CD4-positive, CD25-positive, alpha-beta regulatory T cell (primary cell): ENCODE measurements around the gene CNTNAP2. TPM values are rescaled to one million over a fixed set of nuclear protein-coding genes. Genes with fewer than 3 reads are reported as not detected.

Experiments
- ATAC-seq, 2 donors: fragments of 150-1000 bp; cut with Tn5 transposase; one replicate each; pipeline ENCODE4 v1.10.0; 2021; ENCODE audit warnings: low read depth in 2 of 2, moderate number of reproducible peaks in 2 of 2, moderate library complexity in 1 of 2
- DNase-seq, 3 donors: peaks; one replicate each; pipeline versions ENCODE4 v3.0.0 to v3.0.0-alpha.2; 2012 to 2022; ENCODE audit warnings: mixed read lengths in 1 of 3
- H3K27ac ChIP-seq: one replicate; pipeline ENCODE4 v1.7.0; 2013; ENCODE audit warnings: mild to moderate bottlenecking, low read length; ENCODE audit not compliant: insufficient read depth, poor library complexity, severe bottlenecking
- H3K27me3 ChIP-seq: one replicate; pipeline ENCODE4 v1.7.0; 2013; ENCODE audit warnings: low read length; ENCODE audit not compliant: control insufficient read depth, insufficient read depth
- H3K36me3 ChIP-seq: one replicate; pipeline ENCODE4 v1.7.0; 2013; ENCODE audit warnings: mild to moderate bottlenecking, low read length, moderate library complexity; ENCODE audit not compliant: control insufficient read depth, insufficient read depth
- H3K4me1 ChIP-seq: 2 replicates; pipeline ENCODE4 v1.7.0; 2013; ENCODE audit warnings: mild to moderate bottlenecking, low read length; ENCODE audit not compliant: insufficient read depth, control insufficient read depth, poor library complexity, severe bottlenecking
- H3K4me3 ChIP-seq: one replicate; pipeline ENCODE4 v1.7.0; 2013; ENCODE audit warnings: low read depth, mild to moderate bottlenecking, low read length, moderate library complexity
- H3K9me3 ChIP-seq, 2 experiments: 1 replicate in 1 of 2; 2 replicates in 1 of 2; pipeline ENCODE4 v1.7.0; 2013; ENCODE audit warnings: low read length in 2 of 2, mild to moderate bottlenecking in 1 of 2, moderate library complexity in 1 of 2; ENCODE audit not compliant: control insufficient read depth in 2 of 2
- H3K27ac Mint-ChIP-seq, 3 donors: one replicate each; pipeline ENCODE4 v1.8.0; 2020 to 2022; ENCODE audit warnings: mild to moderate bottlenecking in 3 of 3, mixed read lengths in 3 of 3, moderate library complexity in 2 of 3
- H3K27me3 Mint-ChIP-seq: one replicate; pipeline ENCODE4 v1.8.0; 2022; ENCODE audit warnings: mild to moderate bottlenecking, mixed read lengths
- H3K36me3 Mint-ChIP-seq: one replicate; pipeline ENCODE4 v1.8.0; 2020; ENCODE audit warnings: mixed read lengths
- H3K4me1 Mint-ChIP-seq, 4 donors: one replicate each; pipeline ENCODE4 v1.8.0; 2020 to 2022; ENCODE audit warnings: mixed read lengths in 4 of 4, mild to moderate bottlenecking in 1 of 4
- H3K4me3 Mint-ChIP-seq, 4 donors: one replicate each; pipeline ENCODE4 v1.8.0; 2020 to 2022; ENCODE audit warnings: mild to moderate bottlenecking in 4 of 4, mixed read lengths in 4 of 4, moderate library complexity in 3 of 4
- H3K9me3 Mint-ChIP-seq, 7 donors: one replicate each; pipeline ENCODE4 v1.8.0; 2020 to 2022; ENCODE audit warnings: mixed read lengths in 7 of 7, mild to moderate bottlenecking in 3 of 7, moderate library complexity in 2 of 7
- polyA plus RNA-seq, 4 donors: library from polyadenylated mRNA; unstranded; fragments of 300-500 nt; fragmentation: Illumina TruSeq; gene quantifications; one replicate each; pipeline ENCODE4 v1.2.3, GENCODE V29; 2021
- total RNA-seq: library from RNA; stranded (reverse); gene quantifications from one replicate; pipeline ENCODE4 v1.2.3, GENCODE V29; 2022

The CNTNAP2 gene
- total and polyA plus RNA-seq, 5 donors from 2014 or later: 0.02 to 0.15 TPM; not detected in 3

- Histone ChIP-seq H3K36me3 (no peaks in the 10 kb centered on the region), H3K4me1 (no peaks in the 10 kb centered on the region), H3K9me3 (peaks cover 0 to 6% of the 10 kb centered on the region in 2 experiments), H3K27ac (no peak overlapping the region), H3K27me3 (no peaks in the 10 kb centered on the region), H3K4me3 (no peak overlapping the region)
- no peak for ATAC-seq
- no peak overlapping the region for H3K27ac Mint-ChIP-seq
- no peak for DNase-seq
- no peak overlapping the region for H3K4me3 Mint-ChIP-seq
- H3K4me1 Mint-ChIP-seq: no peaks in the 10 kb centered on the region
- H3K36me3 Mint-ChIP-seq: no peaks in the 10 kb centered on the region
- no peaks in the 10 kb centered on the region for H3K27me3 Mint-ChIP-seq
- H3K9me3 Mint-ChIP-seq: peaks cover 0 to 14% (median 3%) of the 10 kb centered on the region in 7 donors
These were observed 564.9 kb downstream of the CNTNAP2 start for GRCh38 chr7:146681487-146681886.

GRCh38 chr7:146683439-146683838 is 566.8 kb downstream of the CNTNAP2 start:
- Histone ChIP-seq H3K27me3 (no peaks in the 10 kb centered on the region), H3K27ac (no peak overlapping the region), H3K9me3 (no peaks in the 10 kb centered on the region), H3K36me3 (no peaks in the 10 kb centered on the region), H3K4me1 (no peaks in the 10 kb centered on the region), H3K4me3 (no peak overlapping the region)
- no peaks in the 10 kb centered on the region for H3K4me1 Mint-ChIP-seq
- H3K27ac Mint-ChIP-seq: no peak overlapping the region
- no peak overlapping the region for H3K4me3 Mint-ChIP-seq
- H3K36me3 Mint-ChIP-seq: no peaks in the 10 kb centered on the region
- ATAC-seq: no peak
- no peak for DNase-seq
- H3K9me3 Mint-ChIP-seq: peaks cover 0 to 18% (median 4%) of the 10 kb centered on the region in 7 donors
- no peaks in the 10 kb centered on the region for H3K27me3 Mint-ChIP-seq

- no peak for ATAC-seq
- Histone ChIP-seq H3K9me3 (peaks cover 0 to 2% of the 10 kb centered on the region in 2 experiments), H3K4me3 (no peak overlapping the region), H3K27me3 (no peaks in the 10 kb centered on the region), H3K36me3 (no peaks in the 10 kb centered on the region), H3K27ac (no peak overlapping the region), H3K4me1 (no peaks in the 10 kb centered on the region)
- no peaks in the 10 kb centered on the region for H3K36me3 Mint-ChIP-seq
- DNase-seq: no peak
- no peak overlapping the region for H3K27ac Mint-ChIP-seq
- H3K4me3 Mint-ChIP-seq: no peak overlapping the region
- no peaks in the 10 kb centered on the region for H3K27me3 Mint-ChIP-seq
- peaks cover 0 to 11% (median 3%) of the 10 kb centered on the region in 7 donors for H3K9me3 Mint-ChIP-seq
- no peaks in the 10 kb centered on the region for H3K4me1 Mint-ChIP-seq
These were observed 574.4 kb downstream of the CNTNAP2 start for GRCh38 chr7:146690987-146691386.

- no peaks in the 10 kb centered on the region for H3K4me1 Mint-ChIP-seq
- peaks cover 1 to 21% (median 4%) of the 10 kb centered on the region in 7 donors for H3K9me3 Mint-ChIP-seq
- Histone ChIP-seq H3K9me3 (no peaks in the 10 kb centered on the region), H3K27ac (no peak overlapping the region), H3K27me3 (no peaks in the 10 kb centered on the region), H3K4me1 (no peaks in the 10 kb centered on the region), H3K4me3 (no peak overlapping the region), H3K36me3 (no peaks in the 10 kb centered on the region)
- no peak overlapping the region for H3K4me3 Mint-ChIP-seq
- no peaks in the 10 kb centered on the region for H3K27me3 Mint-ChIP-seq
- no peaks in the 10 kb centered on the region for H3K36me3 Mint-ChIP-seq
- DNase-seq (no peak), ATAC-seq (no peak)
- H3K27ac Mint-ChIP-seq: no peak overlapping the region
These were observed 582.5 kb downstream of the CNTNAP2 start for GRCh38 chr7:146698995-146699610.

- Histone ChIP-seq H3K36me3 (no peaks in the 10 kb centered on the region), H3K9me3 (no peaks in the 10 kb centered on the region), H3K4me3 (no peak overlapping the region), H3K27ac (no peak overlapping the region), H3K4me1 (no peaks in the 10 kb centered on the region), H3K27me3 (no peaks in the 10 kb centered on the region)
- Mint-ChIP-seq H3K4me1 (no peaks in the 10 kb centered on the region), H3K9me3 (peaks cover 1 to 27% (median 5%) of the 10 kb centered on the region in 7 donors), H3K27me3 (no peaks in the 10 kb centered on the region), H3K4me3 (no peak overlapping the region), H3K27ac (no peak overlapping the region), H3K36me3 (no peaks in the 10 kb centered on the region)
- ATAC-seq (no peak), DNase-seq (no peak)
These were observed 583.5 kb downstream of the CNTNAP2 start for GRCh38 chr7:146700015-146700560.

- Histone ChIP-seq H3K4me1 (no peaks in the 10 kb centered on the region), H3K4me3 (no peak overlapping the region), H3K9me3 (no peaks in the 10 kb centered on the region), H3K27ac (no peak overlapping the region), H3K36me3 (no peaks in the 10 kb centered on the region), H3K27me3 (no peaks in the 10 kb centered on the region)
- ATAC-seq: no peak
- Mint-ChIP-seq H3K27ac (no peak overlapping the region), H3K36me3 (no peaks in the 10 kb centered on the region), H3K4me1 (no peaks in the 10 kb centered on the region), H3K27me3 (no peaks in the 10 kb centered on the region), H3K4me3 (no peak overlapping the region), H3K9me3 (peaks cover 2 to 38% (median 5%) of the 10 kb centered on the region in 7 donors)
- DNase-seq: no peak
These were observed 584.6 kb downstream of the CNTNAP2 start for GRCh38 chr7:146701166-146701565.

GRCh38 chr7:146702898-146703297 is 586.3 kb downstream of the CNTNAP2 start:
- no peaks in the 10 kb centered on the region for H3K9me3 ChIP-seq
- H3K9me3 Mint-ChIP-seq: peaks cover 3 to 37% (median 6%) of the 10 kb centered on the region in 7 donors

GRCh38 chr7:146709451-146710027 is 592.9 kb downstream of the CNTNAP2 start:
- ATAC-seq (no peak), DNase-seq (no peak)
- no peak overlapping the region for H3K4me3 ChIP-seq
- no peak overlapping the region for H3K27ac ChIP-seq
- Mint-ChIP-seq H3K27ac (no peak overlapping the region), H3K9me3 (peaks cover 4 to 29% (median 12%) of the 10 kb centered on the region in 7 donors), H3K27me3 (no peaks in the 10 kb centered on the region), H3K4me3 (no peak overlapping the region), H3K36me3 (no peaks in the 10 kb centered on the region), H3K4me1 (no peaks in the 10 kb centered on the region)
- H3K9me3 ChIP-seq: peaks cover 0 to 2% of the 10 kb centered on the region in 2 experiments
- H3K4me1 ChIP-seq: no peaks in the 10 kb centered on the region
- no peaks in the 10 kb centered on the region for H3K36me3 ChIP-seq
- no peaks in the 10 kb centered on the region for H3K27me3 ChIP-seq

More at GRCh38 chr7:146702898-146703297, 586.3 kb downstream of the CNTNAP2 start:
- no peaks in the 10 kb centered on the region for H3K27me3 Mint-ChIP-seq
- no peak overlapping the region for H3K27ac Mint-ChIP-seq
- DNase-seq: no peak
- H3K36me3 Mint-ChIP-seq: no peaks in the 10 kb centered on the region
- H3K27ac ChIP-seq: no peak overlapping the region
- H3K4me1 ChIP-seq: no peaks in the 10 kb centered on the region
- H3K4me1 Mint-ChIP-seq: no peaks in the 10 kb centered on the region
- no peaks in the 10 kb centered on the region for H3K27me3 ChIP-seq
- H3K4me3 Mint-ChIP-seq: no peak overlapping the region
- no peaks in the 10 kb centered on the region for H3K36me3 ChIP-seq
- H3K4me3 ChIP-seq: no peak overlapping the region
- no peak for ATAC-seq
